Measurements from ENCODE around the gene KLK8.
"Not testable (repeated sequence)": the region's sequence is repeated elsewhere in the genome, so short reads cannot be mapped to it uniquely, and the experiment has no call there.

The KLK8 gene

GRCh38 chr19:50975766-50976165 lies 25.6 kb downstream of the KLK8 start:
- peak overlapping the region; percentile 18 for H2AK5ac ChIP-seq (ENCODE audit: low read length)
- no peak overlapping the region for H3K9ac ChIP-seq (ENCODE audit: low read length)
- peak overlapping the region; percentile 3 for H2AFZ ChIP-seq (ENCODE audit: insufficient read depth, low read length, poor library complexity)
- no peak overlapping the region for H3K4me2 ChIP-seq (ENCODE audit: low read length)
- no peak overlapping the region for H4K12ac ChIP-seq (ENCODE audit: low read depth, low read length)
- H4K8ac ChIP-seq (ENCODE audit: low read depth, low read length): peak overlapping the region; percentile 70
- peak overlapping the region; percentile 83 for H2BK12ac ChIP-seq (ENCODE audit: low read length)
- H3K18ac ChIP-seq (ENCODE audit: low read length): no peak overlapping the region
- peaks cover 12% of the 10 kb centered on the region for H3K79me1 ChIP-seq (ENCODE audit: low read length)
- H3K4ac ChIP-seq (ENCODE audit: low read depth, low read length): peak overlapping the region; percentile 6
- H2BK5ac ChIP-seq (ENCODE audit: low read depth, low read length, poor library complexity): peak overlapping the region; percentile 36
- H4K91ac ChIP-seq (ENCODE audit: low read depth, low read length): peak overlapping the region; percentile 38
- H3K36me3 ChIP-seq (ENCODE audit: control insufficient read depth in 1 of 2, insufficient read depth in 2 of 2, low read length in 2 of 2): no peaks in the 10 kb centered on the region
- H3K4me1 ChIP-seq (ENCODE audit: control insufficient read depth in 1 of 2, insufficient read depth in 2 of 2, low read length in 2 of 2): peaks cover 14 to 19% of the 10 kb centered on the region in 2 experiments
- no CpG with 5 or more reads among the region's 8 CpGs for WGBS (ENCODE audit: extremely low coverage, insufficient coverage, insufficient read length)
- H3K23ac ChIP-seq (ENCODE audit: low read length): no peak overlapping the region
- peak overlapping the region; percentile 58 for H3K27ac ChIP-seq (ENCODE audit: low read depth, low read length)
- peaks cover 2% of the 10 kb centered on the region for H3K9me3 ChIP-seq (ENCODE audit: insufficient read depth, low read depth, low read length)
- H3K14ac ChIP-seq (ENCODE audit: low read length): peak overlapping the region; percentile 24
- H3K4me3 ChIP-seq (ENCODE audit: low read depth, low read length): no peak overlapping the region
- H3K79me2 ChIP-seq (ENCODE audit: control insufficient read depth, insufficient read depth, low read length, poor library complexity): no peaks in the 10 kb centered on the region
- H2BK120ac ChIP-seq (ENCODE audit: insufficient read depth, low read length, poor library complexity): peak overlapping the region; percentile 26
- H3K27me3 ChIP-seq (ENCODE audit: insufficient read depth, low read length): no peaks in the 10 kb centered on the region
- no peak for DNase-seq

GRCh38 chr19:50974702-50975556 lies 26.5 kb downstream of the KLK8 start:
- Histone ChIP-seq H4K12ac (ENCODE audit: low read depth, low read length) (no peak overlapping the region), H3K4ac (ENCODE audit: low read depth, low read length) (no peak overlapping the region), H3K14ac (ENCODE audit: low read length) (no peak overlapping the region), H3K4me3 (ENCODE audit: low read depth, low read length) (no peak overlapping the region), H2BK120ac (ENCODE audit: insufficient read depth, low read length, poor library complexity) (no peak overlapping the region), H4K91ac (ENCODE audit: low read depth, low read length) (peak overlapping the region; percentile 38), H4K8ac (ENCODE audit: low read depth, low read length) (no peak overlapping the region), H3K27ac (ENCODE audit: low read depth, low read length) (peak overlapping the region; percentile 72), H2AK5ac (ENCODE audit: low read length) (no peak overlapping the region), H3K36me3 (ENCODE audit: control insufficient read depth in 1 of 2, insufficient read depth in 2 of 2, low read length in 2 of 2) (no peaks in the 10 kb centered on the region), H3K9me3 (ENCODE audit: insufficient read depth, low read depth, low read length) (peaks cover 2% of the 10 kb centered on the region), H3K23ac (ENCODE audit: low read length) (no peak overlapping the region), H3K4me1 (ENCODE audit: control insufficient read depth in 1 of 2, insufficient read depth in 2 of 2, low read length in 2 of 2) (peaks cover 12 to 16% of the 10 kb centered on the region in 2 experiments), H3K79me2 (ENCODE audit: control insufficient read depth, insufficient read depth, low read length, poor library complexity) (no peaks in the 10 kb centered on the region), H3K18ac (ENCODE audit: low read length) (no peak overlapping the region), H3K27me3 (ENCODE audit: insufficient read depth, low read length) (no peaks in the 10 kb centered on the region), H2BK5ac (ENCODE audit: low read depth, low read length, poor library complexity) (no peak overlapping the region), H3K79me1 (ENCODE audit: low read length) (peaks cover 8% of the 10 kb centered on the region), H2AFZ (ENCODE audit: insufficient read depth, low read length, poor library complexity) (no peak overlapping the region), H3K9ac (ENCODE audit: low read length) (no peak overlapping the region), H3K4me2 (ENCODE audit: low read length) (no peak overlapping the region), H2BK12ac (ENCODE audit: low read length) (no peak overlapping the region)
- WGBS (ENCODE audit: extremely low coverage, insufficient coverage, insufficient read length): no CpG with 5 or more reads among the region's 9 CpGs
- no peak for DNase-seq

GRCh38 chr19:50972795-50973376 lies 28.5 kb downstream of the KLK8 start:
- no peak overlapping the region for H2BK5ac ChIP-seq (ENCODE audit: low read depth, low read length, poor library complexity)
- H3K4ac ChIP-seq (ENCODE audit: low read depth, low read length): no peak overlapping the region
- peaks cover 25 to 27% of the 10 kb centered on the region in 2 experiments for H3K4me1 ChIP-seq (ENCODE audit: control insufficient read depth in 1 of 2, insufficient read depth in 2 of 2, low read length in 2 of 2)
- H3K23ac ChIP-seq (ENCODE audit: low read length): no peak overlapping the region
- H3K4me2 ChIP-seq (ENCODE audit: low read length): no peak overlapping the region
- no peak overlapping the region for H3K27ac ChIP-seq (ENCODE audit: low read depth, low read length)
- no peak overlapping the region for H3K9ac ChIP-seq (ENCODE audit: low read length)
- WGBS (ENCODE audit: extremely low coverage, insufficient coverage, insufficient read length): no CpG with 5 or more reads among the region's 9 CpGs
- no peaks in the 10 kb centered on the region for H3K36me3 ChIP-seq (ENCODE audit: control insufficient read depth in 1 of 2, insufficient read depth in 2 of 2, low read length in 2 of 2)
- peak overlapping the region; percentile 89 for H2BK12ac ChIP-seq (ENCODE audit: low read length)
- no peak overlapping the region for H3K18ac ChIP-seq (ENCODE audit: low read length)
- H3K4me3 ChIP-seq (ENCODE audit: low read depth, low read length): no peak overlapping the region
- H3K79me1 ChIP-seq (ENCODE audit: low read length): peaks cover 25% of the 10 kb centered on the region
- H2AK5ac ChIP-seq (ENCODE audit: low read length): peak overlapping the region; percentile 76
- peak overlapping the region; percentile 44 for H3K14ac ChIP-seq (ENCODE audit: low read length)
- no peak for DNase-seq
- H3K27me3 ChIP-seq (ENCODE audit: insufficient read depth, low read length): no peaks in the 10 kb centered on the region
- no peak overlapping the region for H4K8ac ChIP-seq (ENCODE audit: low read depth, low read length)
- H2BK120ac ChIP-seq (ENCODE audit: insufficient read depth, low read length, poor library complexity): peak overlapping the region; percentile 2
- peak overlapping the region; percentile 70 for H4K91ac ChIP-seq (ENCODE audit: low read depth, low read length)
- no peak overlapping the region for H2AFZ ChIP-seq (ENCODE audit: insufficient read depth, low read length, poor library complexity)
- H3K79me2 ChIP-seq (ENCODE audit: control insufficient read depth, insufficient read depth, low read length, poor library complexity): peaks cover 4% of the 10 kb centered on the region
- peaks cover 2% of the 10 kb centered on the region for H3K9me3 ChIP-seq (ENCODE audit: insufficient read depth, low read depth, low read length)
- H4K12ac ChIP-seq (ENCODE audit: low read depth, low read length): no peak overlapping the region

- Histone ChIP-seq H4K8ac (ENCODE audit: low read depth, low read length) (peak overlapping the region; percentile 88), H2BK12ac (ENCODE audit: low read length) (peak overlapping the region; percentile 96), H3K79me1 (ENCODE audit: low read length) (peaks cover 23% of the 10 kb centered on the region), H2AK5ac (ENCODE audit: low read length) (peak overlapping the region; percentile 93), H3K4me1 (ENCODE audit: control insufficient read depth in 1 of 2, insufficient read depth in 2 of 2, low read length in 2 of 2) (peaks cover 23% of the 10 kb centered on the region in 2 experiments), H4K12ac (ENCODE audit: low read depth, low read length) (peak overlapping the region; percentile 31), H3K4ac (ENCODE audit: low read depth, low read length) (peak overlapping the region; percentile 63), H2AFZ (ENCODE audit: insufficient read depth, low read length, poor library complexity) (peak overlapping the region; percentile 61), H3K27ac (ENCODE audit: low read depth, low read length) (peak overlapping the region; percentile 54), H2BK120ac (ENCODE audit: insufficient read depth, low read length, poor library complexity) (peak overlapping the region; percentile 97), H2BK5ac (ENCODE audit: low read depth, low read length, poor library complexity) (peak overlapping the region; percentile 78), H3K14ac (ENCODE audit: low read length) (peak overlapping the region; percentile 93), H3K18ac (ENCODE audit: low read length) (peak overlapping the region; percentile 93), H4K91ac (ENCODE audit: low read depth, low read length) (peak overlapping the region; percentile 96)
- H3K27me3 ChIP-seq (ENCODE audit: insufficient read depth, low read length); H3K23ac ChIP-seq (ENCODE audit: low read length); H3K9ac ChIP-seq (ENCODE audit: low read length); H3K4me2 ChIP-seq (ENCODE audit: low read length); H3K79me2 ChIP-seq (ENCODE audit: control insufficient read depth, insufficient read depth, low read length, poor library complexity); H3K4me3 ChIP-seq (ENCODE audit: low read depth, low read length); DNase-seq; H3K9me3 ChIP-seq (ENCODE audit: insufficient read depth, low read depth, low read length); H3K36me3 ChIP-seq (ENCODE audit: control insufficient read depth in 1 of 2, insufficient read depth in 2 of 2, low read length in 2 of 2): not testable (repeated sequence)
- no CpG with 5 or more reads among the region's 3 CpGs for WGBS (ENCODE audit: extremely low coverage, insufficient coverage, insufficient read length)
Observed at GRCh38 chr19:50969810-50970209, 31.6 kb downstream of the KLK8 start.
